Cardiac muscle cell (in vitro differentiated cells and primary cell): ENCODE measurements around the gene SAMD4A. TPM values are rescaled to one million over a fixed set of nuclear protein-coding genes. Genes with fewer than 3 reads are reported as not detected.

Experiments used
- DNase-seq, 2 donors: peaks; one replicate each; pipeline versions ENCODE4 v3.0.0 to v3.0.0-alpha.2; 2010 to 2017; ENCODE audit warnings: low read depth in 1 of 2, low spot score in 1 of 2
- H3K27ac ChIP-seq: fragments of 200-600 bp; sonication (generic); 2 replicates; pipeline ENCODE4 v1.5.1; 2016
- H3K27me3 ChIP-seq: fragments of 200-600 bp; sonication (generic); 2 replicates; pipeline ENCODE4 v1.6.0; 2016; ENCODE audit warnings: control low read depth
- H3K36me3 ChIP-seq: fragments of 200-600 bp; sonication (generic); 2 replicates; pipeline ENCODE4 v1.5.1; 2016; ENCODE audit warnings: control low read depth
- H3K4me1 ChIP-seq: fragments of 200-600 bp; sonication (generic); 2 replicates; pipeline ENCODE4 v1.8.1; 2017; ENCODE audit warnings: low read depth, mild to moderate bottlenecking, mixed run types
- H3K4me3 ChIP-seq: fragments of 200-600 bp; sonication (generic); 2 replicates; pipeline ENCODE4 v1.5.1; 2016; ENCODE audit warnings: mild to moderate bottlenecking
- H3K9me3 ChIP-seq: fragments of 200-600 bp; sonication (generic); 2 replicates; pipeline ENCODE4 v1.5.1; 2017; ENCODE audit warnings: low read depth, mild to moderate bottlenecking, control low read depth
- polyA plus RNA-seq: library from polyadenylated mRNA; unstranded; fragments of >200 nt; fragmentation: Nextera tagmentation; extraction: Ambion mirVana; gene quantifications from 2 replicates; pipeline ENCODE4 v1.2.1, GENCODE V29; 2016
- total RNA-seq: library from RNA; depleted of rRNA; stranded (reverse); fragments of >200 nt; gene quantifications from 2 replicates; pipeline ENCODE4 v1.2.3, GENCODE V29; 2016
- TF ChIP-seq, protein P1 (sequence below): IDR thresholded peaks from 2 replicates; pipeline ENCODE4 v1.5.1; 2012; ENCODE audit warnings: low read depth, mild to moderate bottlenecking, low read length

Gene SAMD4A
- total and polyA plus RNA-seq, 2 experiments from 2014 or later = 14.4 to 60.4 TPM

GRCh38 chr14:54763761-54764160 lies 196.8 kb downstream of the SAMD4A start:
- H3K4me3 ChIP-seq = no peak overlapping the region
- H3K27ac ChIP-seq = peak overlapping the region; percentile 41
- peaks cover 13% of the 10 kb centered on the region for H3K4me1 ChIP-seq
- no peaks in the 10 kb centered on the region for H3K27me3 ChIP-seq
- TF ChIP-seq, protein P1, sequence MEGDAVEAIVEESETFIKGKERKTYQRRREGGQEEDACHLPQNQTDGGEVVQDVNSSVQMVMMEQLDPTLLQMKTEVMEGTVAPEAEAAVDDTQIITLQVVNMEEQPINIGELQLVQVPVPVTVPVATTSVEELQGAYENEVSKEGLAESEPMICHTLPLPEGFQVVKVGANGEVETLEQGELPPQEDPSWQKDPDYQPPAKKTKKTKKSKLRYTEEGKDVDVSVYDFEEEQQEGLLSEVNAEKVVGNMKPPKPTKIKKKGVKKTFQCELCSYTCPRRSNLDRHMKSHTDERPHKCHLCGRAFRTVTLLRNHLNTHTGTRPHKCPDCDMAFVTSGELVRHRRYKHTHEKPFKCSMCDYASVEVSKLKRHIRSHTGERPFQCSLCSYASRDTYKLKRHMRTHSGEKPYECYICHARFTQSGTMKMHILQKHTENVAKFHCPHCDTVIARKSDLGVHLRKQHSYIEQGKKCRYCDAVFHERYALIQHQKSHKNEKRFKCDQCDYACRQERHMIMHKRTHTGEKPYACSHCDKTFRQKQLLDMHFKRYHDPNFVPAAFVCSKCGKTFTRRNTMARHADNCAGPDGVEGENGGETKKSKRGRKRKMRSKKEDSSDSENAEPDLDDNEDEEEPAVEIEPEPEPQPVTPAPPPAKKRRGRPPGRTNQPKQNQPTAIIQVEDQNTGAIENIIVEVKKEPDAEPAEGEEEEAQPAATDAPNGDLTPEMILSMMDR = no peak
- no peaks in the 10 kb centered on the region for H3K9me3 ChIP-seq
- H3K36me3 ChIP-seq = peaks cover 15% of the 10 kb centered on the region
- DNase-seq = no peak

DNA sequence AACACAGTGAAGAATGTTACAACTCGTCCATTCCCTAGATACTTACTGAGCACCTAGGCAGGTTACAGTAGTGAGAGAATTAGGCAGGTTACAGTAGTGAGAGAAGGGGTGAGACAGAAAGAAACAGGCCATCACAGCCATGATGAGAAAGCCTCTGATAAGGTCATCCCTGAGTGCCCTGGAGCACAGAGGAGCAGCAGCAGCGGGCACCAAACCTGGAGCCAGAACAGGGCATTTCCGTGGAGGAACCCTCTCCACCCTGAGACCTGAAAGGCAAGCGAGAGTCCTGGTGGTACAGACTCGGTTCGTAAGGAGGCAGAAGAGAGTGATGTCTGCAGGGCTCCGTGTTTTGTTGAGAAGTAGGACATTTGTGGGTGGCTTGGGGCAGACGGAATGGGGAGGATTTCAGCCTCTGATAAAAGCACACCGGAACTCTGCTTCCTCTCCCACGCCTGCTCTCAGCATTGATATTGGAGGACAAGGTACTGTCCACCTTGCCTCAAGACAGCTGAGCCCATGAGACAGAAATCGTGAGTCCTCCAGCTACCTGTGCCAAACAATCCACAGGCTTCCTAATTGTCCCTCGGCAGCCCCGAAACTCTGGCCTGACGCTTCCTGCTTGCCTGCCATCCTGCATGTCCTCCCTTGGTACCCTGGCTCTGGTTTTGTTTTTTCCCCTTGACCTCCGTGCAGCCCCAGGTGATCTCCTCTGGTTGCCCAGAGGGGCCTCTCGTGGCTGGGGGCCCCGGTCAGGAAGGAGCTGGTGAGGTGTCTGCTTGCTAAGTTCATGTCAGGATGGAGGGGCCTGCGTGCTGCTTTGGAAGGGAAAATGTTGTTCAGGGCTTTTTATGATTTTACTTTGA lies 199.6 kb downstream of the SAMD4A start:
- H3K4me3 ChIP-seq = no peak overlapping the region
- peaks cover 38% of the 10 kb centered on the region for H3K4me1 ChIP-seq
- no peaks in the 10 kb centered on the region for H3K27me3 ChIP-seq
- peaks cover 9% of the 10 kb centered on the region for H3K36me3 ChIP-seq
- TF ChIP-seq, protein P1 = no peak
- DNase-seq = no peak
- H3K9me3 ChIP-seq = no peaks in the 10 kb centered on the region
- no peak overlapping the region for H3K27ac ChIP-seq

- Histone ChIP-seq H3K9me3 (no peaks in the 10 kb centered on the region), H3K27me3 (no peaks in the 10 kb centered on the region), H3K4me1 (peaks cover 44% of the 10 kb centered on the region), H3K4me3 (no peak overlapping the region), H3K27ac (no peak overlapping the region), H3K36me3 (peaks cover 7% of the 10 kb centered on the region)
- no peak for DNase-seq
- TF ChIP-seq, protein P1 = no peak
These were observed 200.2 kb downstream of the SAMD4A start for GRCh38 chr14:54767139-54767431.

GRCh38 chr14:54767450-54767849 lies 200.5 kb downstream of the SAMD4A start:
- Histone ChIP-seq H3K27me3 (no peaks in the 10 kb centered on the region), H3K4me3 (no peak overlapping the region), H3K27ac (no peak overlapping the region), H3K9me3 (no peaks in the 10 kb centered on the region), H3K4me1 (peaks cover 47% of the 10 kb centered on the region), H3K36me3 (peaks cover 7% of the 10 kb centered on the region)
- DNase-seq = no peak
- TF ChIP-seq, protein P1 = no peak

DNA sequence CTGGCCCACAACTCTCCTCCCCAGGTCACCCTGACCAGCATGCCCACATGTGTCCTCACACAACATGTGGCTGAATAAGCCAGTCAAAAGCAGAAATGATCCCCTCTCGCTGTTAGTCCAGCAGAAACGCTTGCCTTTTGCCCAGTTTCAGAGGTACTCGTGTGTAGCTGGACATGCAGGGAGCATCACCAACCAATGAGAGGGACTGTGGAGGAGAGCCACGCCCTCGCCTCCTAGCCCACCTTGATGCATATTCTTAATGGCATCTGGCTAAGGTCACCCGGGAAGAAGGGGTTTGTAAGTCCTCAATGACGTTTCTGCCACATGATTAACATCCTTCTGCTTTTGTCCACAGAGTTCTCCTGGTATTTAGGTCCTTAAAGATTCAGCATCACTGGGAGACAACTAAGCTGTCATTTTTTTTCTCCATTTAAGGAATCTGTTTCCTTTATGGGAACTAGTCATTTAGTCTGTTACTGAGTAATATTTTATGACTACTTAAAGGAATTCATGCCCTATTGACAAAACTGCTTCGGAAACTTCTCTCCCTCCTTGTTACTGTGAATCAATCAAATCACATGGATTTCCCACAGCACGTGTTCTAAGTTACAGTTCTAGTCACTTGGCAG lies 201.7 kb downstream of the SAMD4A start:
- Histone ChIP-seq H3K27me3 (no peaks in the 10 kb centered on the region), H3K4me3 (no peak overlapping the region), H3K4me1 (peaks cover 54% of the 10 kb centered on the region), H3K9me3 (no peaks in the 10 kb centered on the region), H3K27ac (peak overlapping the region; percentile 93), H3K36me3 (peaks cover 7% of the 10 kb centered on the region)
- TF ChIP-seq, protein P1 = no peak
- DNase-seq = no peak
